Activated naive CD4-positive, alpha-beta T cell treated with anti-CD3 and anti-CD28 coated beads for 36 hours (primary cell): ENCODE data around the gene ERC1. TPM values are rescaled to one million over a fixed set of nuclear protein-coding genes. Genes with fewer than 3 reads are reported as not detected.
"Not testable (repeated sequence)": the region's sequence is repeated elsewhere in the genome, so short reads cannot be mapped to it uniquely, and the experiment has no call there.

Experiments
- CTCF ChIA-PET: fragments of 350-600 bp; sonication (Branson Sonifier 250); formaldehyde crosslinking; loops from one replicate; lab custom pipeline; 2021; ENCODE audit warnings: antibody characterized with exemption; lab: Charles Lee
- DNase-seq: peaks from one replicate; pipeline ENCODE4 v3.0.0-alpha.2; 2020
- H3K27ac Mint-ChIP-seq: one replicate; pipeline ENCODE4 v1.8.0; 2021; ENCODE audit warnings: mild to moderate bottlenecking, mixed read lengths
- H3K27me3 Mint-ChIP-seq: one replicate; pipeline ENCODE4 v1.8.0; 2021; ENCODE audit warnings: low read depth, mixed read lengths
- H3K36me3 Mint-ChIP-seq: one replicate; pipeline ENCODE4 v1.8.0; 2021; ENCODE audit warnings: low read depth, mixed read lengths
- H3K4me1 Mint-ChIP-seq: one replicate; pipeline ENCODE4 v1.8.0; 2021; ENCODE audit warnings: low read depth, mixed read lengths
- H3K4me3 Mint-ChIP-seq: one replicate; pipeline ENCODE4 v1.8.0; 2021; ENCODE audit warnings: mild to moderate bottlenecking, moderate library complexity, mixed read lengths
- H3K9me3 Mint-ChIP-seq: one replicate; pipeline ENCODE4 v1.8.0; 2021; ENCODE audit warnings: mixed read lengths
- intact Hi-C: fragments of 100-400 bp; cut with micrococcal nuclease; formaldehyde crosslinking; loops from one replicate; pipeline ENCODE4 v1.15.1; 2023
- total RNA-seq, 2 experiments: library from RNA; stranded (reverse); gene quantifications; one replicate each; pipeline ENCODE4 v1.2.3, GENCODE V29; 2021

ERC1 gene
- total RNA-seq, 2 experiments from 2014 or later = 17.4 to 20.7 TPM

DNA sequence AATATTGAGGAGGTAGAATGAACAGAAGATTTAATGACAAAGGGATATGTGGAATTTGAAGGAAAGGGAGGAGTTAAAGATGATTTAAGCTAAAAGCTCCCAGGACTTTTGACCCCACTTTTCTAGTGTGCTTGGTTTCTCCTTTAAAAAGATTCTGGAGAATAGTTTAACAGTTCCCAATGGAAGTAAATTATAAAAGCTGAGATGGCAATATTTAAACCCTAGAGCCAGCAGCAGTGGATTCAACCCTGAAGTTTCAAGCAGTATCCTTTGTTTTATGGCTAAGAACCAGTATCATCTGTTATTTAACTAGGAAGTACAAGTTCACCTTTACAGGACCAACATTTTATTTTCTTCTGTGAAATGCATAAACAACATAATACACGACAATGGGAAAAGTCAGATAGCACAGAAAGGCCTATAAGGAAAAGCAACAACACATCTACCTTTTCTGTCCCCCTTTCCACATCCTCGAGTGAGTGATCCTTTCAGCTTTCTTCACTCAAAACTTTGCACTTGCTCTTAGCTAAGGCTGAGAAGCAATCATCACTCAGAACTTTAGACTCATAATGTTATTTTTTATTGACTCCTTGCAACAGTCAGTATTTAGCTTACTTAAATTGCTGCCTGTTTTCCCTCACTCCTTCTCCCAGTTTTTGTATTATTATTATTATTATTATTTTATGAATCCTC, 338.9 kb downstream of the ERC1 start:
- Mint-ChIP-seq H3K4me3 (no peak overlapping the region), H3K27me3 (no peaks in the 10 kb centered on the region), H3K4me1 (peaks cover 13% of the 10 kb centered on the region), H3K9me3 (no peaks in the 10 kb centered on the region), H3K36me3 (peaks cover 6% of the 10 kb centered on the region), H3K27ac (no peak overlapping the region)
- CTCF ChIA-PET = no interaction called here
- intact Hi-C loops = loop anchor here (10.0 kb wide), 1 partner anchor 275 kb away; no protein-coding TSS in a partner anchor
- DNase-seq = no peak

DNA sequence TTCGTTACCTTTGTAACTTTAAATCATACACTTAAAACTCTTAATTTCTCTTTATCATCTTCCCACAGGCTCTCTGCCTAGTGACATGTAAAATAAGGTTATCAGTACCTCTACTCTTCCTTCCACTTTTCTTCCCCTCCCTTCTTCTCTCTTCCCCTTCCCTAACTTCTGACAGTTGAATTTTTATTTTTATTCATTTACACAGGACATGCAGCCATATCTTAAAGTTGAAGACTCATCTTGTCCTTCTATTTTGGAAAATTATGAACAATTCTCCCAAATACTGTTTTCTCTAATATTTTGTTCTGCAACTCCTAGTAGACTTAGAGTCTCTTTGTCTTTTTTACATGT, 339.4 kb downstream of the ERC1 start:
- CTCF ChIA-PET = no interaction called here
- intact Hi-C loops = no loop called here
- Mint-ChIP-seq H3K9me3 (no peaks in the 10 kb centered on the region), H3K27me3 (no peaks in the 10 kb centered on the region), H3K4me1 (peaks cover 9% of the 10 kb centered on the region), H3K4me3 (no peak overlapping the region), H3K27ac (no peak overlapping the region), H3K36me3 (peaks cover 6% of the 10 kb centered on the region)
- DNase-seq = no peak

DNA sequence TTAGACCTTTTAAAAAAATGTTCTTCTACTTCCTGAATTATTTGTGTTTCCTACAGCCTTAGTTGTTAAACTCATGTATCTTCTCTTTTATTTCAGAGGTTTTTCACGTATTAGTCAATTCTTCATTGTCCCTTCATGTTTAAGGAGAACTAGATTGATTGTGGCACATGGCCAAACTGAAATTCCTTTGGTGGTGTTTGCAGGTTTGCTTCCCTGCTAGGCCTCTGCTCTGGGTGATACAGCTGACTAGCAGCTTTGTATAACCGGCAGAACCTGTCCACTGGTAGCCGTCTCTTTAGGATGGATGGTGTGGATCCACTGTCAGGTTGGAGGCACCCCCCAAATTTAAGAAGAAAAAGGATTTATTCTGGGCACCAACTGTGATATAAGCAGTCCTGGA, 341.3 kb downstream of the ERC1 start:
- CTCF ChIA-PET = no interaction called here
- no peak for DNase-seq
- Mint-ChIP-seq H3K9me3 (no peaks in the 10 kb centered on the region), H3K4me1 (no peaks in the 10 kb centered on the region), H3K4me3 (no peak overlapping the region), H3K27ac (no peak overlapping the region), H3K27me3 (no peaks in the 10 kb centered on the region), H3K36me3 (peaks cover 6% of the 10 kb centered on the region)
- intact Hi-C loops = no loop called here

DNA sequence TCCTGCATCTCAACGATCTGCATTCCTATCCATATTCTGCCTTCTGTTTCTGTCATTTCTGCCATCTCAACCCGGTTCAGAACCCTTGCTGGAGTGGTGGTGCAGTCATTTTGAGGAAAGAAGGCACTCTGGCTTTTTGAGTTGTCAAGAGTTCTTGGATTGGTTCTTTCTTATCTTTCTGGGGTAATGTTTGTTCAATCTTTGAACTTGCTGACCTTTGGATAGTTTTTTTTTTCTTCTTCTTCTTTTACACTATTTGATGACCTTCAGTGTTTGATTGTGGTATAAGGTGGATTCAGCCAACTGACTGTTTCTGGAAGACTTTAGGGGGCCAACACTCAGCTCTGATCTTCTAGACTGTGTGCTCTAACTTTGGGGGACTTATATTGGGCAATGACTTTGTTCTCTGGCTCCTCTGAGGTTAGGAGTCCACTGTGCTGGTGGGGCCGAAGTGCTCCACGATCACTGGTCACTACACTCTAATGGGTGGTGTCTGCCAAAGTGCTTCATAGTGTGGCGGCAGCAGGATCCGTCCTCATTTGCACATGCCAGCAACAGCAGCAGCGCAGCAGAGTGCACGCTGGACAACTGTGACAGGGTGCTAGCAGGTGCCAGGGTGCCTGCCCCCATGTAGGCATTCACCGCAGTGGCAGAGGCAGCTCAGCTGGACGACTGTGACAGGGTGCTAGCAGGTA, 347.6 kb downstream of the ERC1 start:
- intact Hi-C loops = no loop called here
- H3K27me3 Mint-ChIP-seq = no peaks in the 10 kb centered on the region
- no peak overlapping the region for H3K27ac Mint-ChIP-seq

DNA sequence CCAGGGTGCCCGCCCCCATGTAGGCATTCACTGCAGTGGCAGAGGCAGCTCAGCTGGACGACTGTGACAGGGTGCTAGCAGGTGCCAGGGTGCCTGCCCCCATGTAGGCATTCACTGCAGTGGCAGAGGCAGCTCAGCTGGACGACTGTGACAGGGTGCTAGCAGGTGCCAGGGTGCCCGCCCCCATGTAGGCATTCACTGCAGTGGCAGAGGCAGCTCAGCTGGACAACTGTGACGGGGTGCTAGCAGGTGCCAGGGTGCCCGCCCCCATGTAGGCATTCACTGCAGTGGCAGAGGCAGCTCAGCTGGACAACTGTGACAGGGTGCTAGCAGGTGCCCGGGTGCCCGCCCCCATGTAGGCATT, 348.1 kb downstream of the ERC1 start:
- H3K9me3 Mint-ChIP-seq, H3K27me3 Mint-ChIP-seq, H3K4me1 Mint-ChIP-seq, H3K36me3 Mint-ChIP-seq, intact Hi-C loops, H3K4me3 Mint-ChIP-seq, DNase-seq, CTCF ChIA-PET, H3K27ac Mint-ChIP-seq: not testable (repeated sequence)

More for the DNA sequence above, 347.6 kb downstream of the ERC1 start:
- H3K9me3 Mint-ChIP-seq = no peaks in the 10 kb centered on the region
- H3K4me1 Mint-ChIP-seq = no peaks in the 10 kb centered on the region
- no peak for DNase-seq
- CTCF ChIA-PET = interaction anchor here (1.4 kb wide), 1 partner anchor 221 kb away, joined by 7 read pairs; no protein-coding TSS in a partner anchor
- H3K36me3 Mint-ChIP-seq = peaks cover 6% of the 10 kb centered on the region
- H3K4me3 Mint-ChIP-seq = no peak overlapping the region

DNA sequence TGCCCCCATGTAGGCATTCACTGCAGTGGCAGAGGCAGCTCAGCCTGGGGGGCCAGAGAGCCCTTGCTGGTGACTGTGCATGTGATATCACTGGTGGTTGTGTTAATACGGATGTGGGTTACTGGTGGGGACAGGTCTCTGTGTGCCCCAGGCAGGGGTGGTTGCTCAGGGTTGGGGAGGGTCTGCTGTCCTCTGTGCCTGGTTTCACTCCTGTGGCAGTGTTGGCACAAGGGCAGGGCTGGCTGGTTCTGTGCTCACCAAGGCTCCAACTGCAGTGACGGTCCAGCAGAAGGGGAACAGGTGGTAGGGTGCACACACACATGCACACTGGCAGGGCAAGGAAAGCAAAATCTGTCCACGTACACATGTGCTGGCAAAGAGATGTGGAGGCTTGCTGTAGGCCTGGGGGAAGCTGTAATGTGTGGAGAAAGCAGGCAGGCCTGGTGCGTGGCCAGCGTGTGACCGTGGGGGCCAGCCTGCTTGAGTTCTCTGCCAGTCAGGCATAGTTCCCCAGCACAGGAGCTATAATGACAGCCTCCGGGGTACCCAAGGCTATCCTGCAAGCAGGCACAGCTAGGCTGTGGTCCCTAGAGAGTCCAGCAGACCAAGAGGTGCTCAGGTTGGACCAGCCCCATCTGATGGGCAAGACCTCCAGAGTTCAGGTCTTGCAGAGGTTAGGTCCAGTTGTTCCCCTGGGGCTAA, 348.7 kb downstream of the ERC1 start:
- no peak for DNase-seq
- CTCF ChIA-PET = no interaction called here
- Mint-ChIP-seq H3K27me3 (no peaks in the 10 kb centered on the region), H3K4me1 (peaks cover 2% of the 10 kb centered on the region), H3K36me3 (peaks cover 6% of the 10 kb centered on the region), H3K4me3 (no peak overlapping the region), H3K27ac (no peak overlapping the region), H3K9me3 (no peaks in the 10 kb centered on the region)
- intact Hi-C loops = no loop called here

DNA sequence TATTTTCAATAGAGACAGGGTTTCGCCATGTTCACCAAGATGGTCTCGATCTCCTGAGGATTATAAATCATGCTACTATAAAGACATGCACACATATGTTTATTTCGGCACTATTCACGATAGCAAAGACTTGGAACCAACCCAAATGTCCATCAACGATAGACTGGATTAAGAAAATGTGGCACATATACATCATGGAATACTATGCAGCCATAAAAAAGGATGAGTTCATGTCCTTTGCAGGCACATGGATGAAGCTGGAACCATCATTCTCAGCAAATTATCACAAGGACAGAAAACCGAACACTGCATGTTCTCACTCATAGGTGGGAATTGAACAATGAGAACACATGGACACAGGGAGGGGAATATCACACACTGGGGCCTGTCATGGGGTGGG, 350.2 kb downstream of the ERC1 start:
- H3K4me1 Mint-ChIP-seq, CTCF ChIA-PET, H3K9me3 Mint-ChIP-seq, H3K36me3 Mint-ChIP-seq, H3K27ac Mint-ChIP-seq, H3K4me3 Mint-ChIP-seq, intact Hi-C loops, DNase-seq, H3K27me3 Mint-ChIP-seq: not testable (repeated sequence)

DNA sequence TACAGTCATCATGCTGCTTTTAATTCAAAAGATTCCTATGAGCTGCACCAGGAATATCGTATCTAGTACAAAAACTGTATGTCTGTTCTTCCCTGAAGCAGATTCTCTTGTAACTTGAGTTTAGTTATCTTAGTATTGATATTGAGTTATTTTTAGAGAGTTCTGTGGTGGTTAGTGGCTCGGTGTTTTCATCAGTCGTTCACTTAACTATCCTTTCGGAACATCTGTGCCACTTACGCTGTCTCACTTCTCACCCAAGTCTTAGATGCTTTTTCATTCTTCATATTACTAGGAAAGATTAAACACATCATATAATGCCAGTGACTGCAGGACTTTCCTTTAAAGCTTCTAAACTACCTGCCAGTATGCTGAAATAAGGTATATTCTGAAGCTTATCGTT, 352.4 kb downstream of the ERC1 start:
- Mint-ChIP-seq H3K36me3 (peaks cover 6% of the 10 kb centered on the region), H3K9me3 (no peaks in the 10 kb centered on the region), H3K4me3 (no peak overlapping the region), H3K4me1 (peaks cover 2% of the 10 kb centered on the region), H3K27ac (no peak overlapping the region), H3K27me3 (no peaks in the 10 kb centered on the region)
- DNase-seq = no peak
- CTCF ChIA-PET = interaction anchor here (0.6 to 1.3 kb wide), 3 partner anchors 8 to 240 kb away, joined by 3 to 5 read pairs (median 3); no protein-coding TSS in a partner anchor
- intact Hi-C loops = no loop called here

DNA sequence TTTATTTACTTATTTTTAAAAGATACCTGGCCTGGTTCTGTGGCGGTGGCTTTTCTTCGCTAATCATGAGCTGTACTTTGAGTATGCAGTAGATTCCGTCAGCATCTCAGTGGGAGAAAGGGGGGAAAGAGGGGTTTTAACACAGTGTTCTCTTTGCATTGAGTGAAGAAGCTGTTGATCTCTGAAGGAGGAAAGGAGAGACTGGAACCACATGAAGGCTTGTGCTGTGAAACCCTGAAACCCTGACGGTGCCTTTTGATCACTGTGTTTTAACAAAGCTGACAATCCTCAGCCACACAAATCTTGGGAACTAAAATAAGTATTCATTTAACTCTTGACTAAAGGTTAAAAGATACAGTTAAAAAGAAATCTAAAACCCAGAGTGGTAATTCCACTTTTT, 353.2 kb downstream of the ERC1 start:
- no peak overlapping the region for H3K27ac Mint-ChIP-seq
- no peaks in the 10 kb centered on the region for H3K9me3 Mint-ChIP-seq
- intact Hi-C loops = no loop called here
- H3K27me3 Mint-ChIP-seq = no peaks in the 10 kb centered on the region
- no peak overlapping the region for H3K4me3 Mint-ChIP-seq
- CTCF ChIA-PET = interaction anchor here (1.0 kb wide), 1 partner anchor 18 kb away, joined by 3 read pairs; no protein-coding TSS in a partner anchor
- DNase-seq = no peak
- H3K4me1 Mint-ChIP-seq = peaks cover 2% of the 10 kb centered on the region
- H3K36me3 Mint-ChIP-seq = peaks cover 6% of the 10 kb centered on the region

DNA sequence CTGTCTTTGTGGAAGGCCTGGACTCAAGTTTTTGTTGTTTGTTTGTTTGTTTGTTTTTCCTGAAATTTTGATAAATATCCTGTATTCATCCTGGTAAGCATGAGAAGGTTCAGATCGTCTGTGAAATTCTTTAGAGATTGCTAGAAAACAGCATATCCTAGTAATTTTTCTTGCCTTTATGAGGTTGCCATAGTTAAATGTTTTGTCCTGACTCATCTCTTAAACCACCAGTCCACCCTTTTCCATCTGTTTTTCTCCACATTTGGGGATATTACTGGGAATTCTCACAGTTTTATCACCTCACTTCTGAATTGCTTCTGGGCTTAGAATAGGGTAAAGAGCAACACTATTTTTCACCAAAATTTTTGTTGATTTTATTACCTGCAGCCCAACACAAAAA, 355.1 kb downstream of the ERC1 start:
- H3K27ac Mint-ChIP-seq = no peak overlapping the region
- H3K9me3 Mint-ChIP-seq = no peaks in the 10 kb centered on the region
- H3K4me3 Mint-ChIP-seq = no peak overlapping the region
- DNase-seq = no peak
- H3K27me3 Mint-ChIP-seq = no peaks in the 10 kb centered on the region
- no peaks in the 10 kb centered on the region for H3K36me3 Mint-ChIP-seq
- peaks cover 2% of the 10 kb centered on the region for H3K4me1 Mint-ChIP-seq
- CTCF ChIA-PET = no interaction called here
- intact Hi-C loops = no loop called here

DNA sequence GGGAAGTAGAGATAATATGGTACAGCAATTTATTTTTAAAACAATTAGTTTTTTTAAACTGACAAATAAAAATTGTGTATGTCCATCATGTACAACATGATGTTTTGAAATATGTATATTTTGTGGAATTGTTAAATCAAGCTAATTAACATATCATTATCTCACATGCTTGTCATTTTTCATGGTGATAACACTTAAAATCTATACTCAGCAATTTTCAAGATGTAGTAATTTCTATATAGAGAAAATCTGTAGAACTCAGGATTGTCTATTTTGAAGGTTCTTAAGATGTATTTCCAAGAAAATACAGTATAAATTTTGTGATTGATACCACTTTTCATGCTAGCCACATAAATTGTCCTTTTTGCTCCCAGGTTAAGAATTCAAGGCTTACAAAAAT, 356.3 kb downstream of the ERC1 start:
- intact Hi-C loops = no loop called here
- Mint-ChIP-seq H3K4me1 (peaks cover 2% of the 10 kb centered on the region), H3K9me3 (no peaks in the 10 kb centered on the region), H3K27me3 (no peaks in the 10 kb centered on the region), H3K36me3 (no peaks in the 10 kb centered on the region), H3K27ac (no peak overlapping the region), H3K4me3 (no peak overlapping the region)
- CTCF ChIA-PET = no interaction called here
- no peak for DNase-seq

DNA sequence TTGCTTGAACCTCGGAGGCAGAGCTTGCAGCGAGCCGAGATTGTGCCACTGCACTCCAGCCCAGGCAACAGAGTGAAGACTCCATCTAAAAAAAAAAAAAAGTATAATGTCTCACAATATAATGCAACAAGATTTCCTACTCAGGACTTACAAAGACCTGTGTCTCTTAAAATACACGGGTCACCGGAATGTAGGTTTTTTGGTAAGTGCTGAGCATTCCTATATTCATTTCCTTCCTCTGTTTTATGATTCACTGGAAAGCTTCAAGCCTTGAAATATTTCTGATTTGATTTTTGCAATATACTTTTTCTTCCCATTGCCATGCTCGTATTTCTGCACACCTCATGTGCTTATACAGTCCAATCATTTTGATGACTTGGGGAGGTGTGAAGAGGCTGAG, 357.6 kb downstream of the ERC1 start:
- no peaks in the 10 kb centered on the region for H3K9me3 Mint-ChIP-seq
- H3K4me3 Mint-ChIP-seq = no peak overlapping the region
- intact Hi-C loops = no loop called here
- CTCF ChIA-PET = interaction anchor here (0.6 to 0.9 kb wide), 2 partner anchors 20 to 235 kb away, joined by 3 read pairs; no protein-coding TSS in a partner anchor
- no peak overlapping the region for H3K27ac Mint-ChIP-seq
- H3K4me1 Mint-ChIP-seq = peaks cover 2% of the 10 kb centered on the region
- no peaks in the 10 kb centered on the region for H3K27me3 Mint-ChIP-seq
- no peaks in the 10 kb centered on the region for H3K36me3 Mint-ChIP-seq
- no peak for DNase-seq
